ENCODE results near the gene ABCC5. TPM values are rescaled to one million over a fixed set of nuclear protein-coding genes. Genes with fewer than 3 reads are reported as not detected.

The ABCC5 gene
- total RNA-seq, 3 donors from 2014 or later (not counting 1 experiment from before 2014, with no cell fraction given): 15.6 to 32.5 (median 27.1) TPM

DNA sequence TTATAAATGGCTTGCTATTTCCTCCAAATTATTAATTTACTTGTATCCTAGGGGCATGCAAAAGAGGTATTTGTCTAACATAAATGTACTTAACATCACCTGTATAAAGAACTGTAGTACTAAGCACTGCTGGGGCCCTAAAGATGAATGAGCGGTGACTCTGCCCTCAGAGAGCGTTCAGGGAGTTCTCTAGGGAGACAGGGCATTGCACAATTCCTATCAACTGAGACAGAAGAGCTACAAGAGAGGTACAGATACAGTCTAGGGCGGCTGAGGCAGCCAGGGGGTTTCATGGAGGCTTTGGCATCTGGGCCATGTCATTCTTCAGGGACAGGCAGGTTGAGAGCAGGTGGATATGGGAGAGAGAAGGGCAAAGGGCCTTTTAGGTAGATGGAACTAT lies 93.1 kb downstream of the ABCC5 start:
- H3K36me3 Mint-ChIP-seq: no peaks in the 10 kb centered on the region
- no peaks in the 10 kb centered on the region for H3K27me3 Mint-ChIP-seq (ENCODE audit: low read depth in 2 of 2)
- peaks cover 23% of the 10 kb centered on the region for H3K36me3 ChIP-seq (ENCODE audit: control insufficient read depth, insufficient read depth, low read length)
- no peak overlapping the region for H3K27ac ChIP-seq (ENCODE audit: low read length)
- no peaks in the 10 kb centered on the region for H3K4me1 Mint-ChIP-seq
- TF ChIP-seq, protein P1, sequence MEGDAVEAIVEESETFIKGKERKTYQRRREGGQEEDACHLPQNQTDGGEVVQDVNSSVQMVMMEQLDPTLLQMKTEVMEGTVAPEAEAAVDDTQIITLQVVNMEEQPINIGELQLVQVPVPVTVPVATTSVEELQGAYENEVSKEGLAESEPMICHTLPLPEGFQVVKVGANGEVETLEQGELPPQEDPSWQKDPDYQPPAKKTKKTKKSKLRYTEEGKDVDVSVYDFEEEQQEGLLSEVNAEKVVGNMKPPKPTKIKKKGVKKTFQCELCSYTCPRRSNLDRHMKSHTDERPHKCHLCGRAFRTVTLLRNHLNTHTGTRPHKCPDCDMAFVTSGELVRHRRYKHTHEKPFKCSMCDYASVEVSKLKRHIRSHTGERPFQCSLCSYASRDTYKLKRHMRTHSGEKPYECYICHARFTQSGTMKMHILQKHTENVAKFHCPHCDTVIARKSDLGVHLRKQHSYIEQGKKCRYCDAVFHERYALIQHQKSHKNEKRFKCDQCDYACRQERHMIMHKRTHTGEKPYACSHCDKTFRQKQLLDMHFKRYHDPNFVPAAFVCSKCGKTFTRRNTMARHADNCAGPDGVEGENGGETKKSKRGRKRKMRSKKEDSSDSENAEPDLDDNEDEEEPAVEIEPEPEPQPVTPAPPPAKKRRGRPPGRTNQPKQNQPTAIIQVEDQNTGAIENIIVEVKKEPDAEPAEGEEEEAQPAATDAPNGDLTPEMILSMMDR (IDR thresholded peaks at IDR 0.05): no peak
- intact Hi-C loops (cut with micrococcal nuclease): no loop called here
- no peak overlapping the region for H3K4me3 ChIP-seq (ENCODE audit: low read length)
- WGBS (ENCODE audit: insufficient coverage): 94% methylated on average over 3 of the region's 3 CpGs
- no peaks in the 10 kb centered on the region for H3K9me3 ChIP-seq (ENCODE audit: control insufficient read depth, insufficient read depth, low read length)
- H3K4me3 Mint-ChIP-seq: no peak overlapping the region
- no peaks in the 10 kb centered on the region for H3K4me1 ChIP-seq (ENCODE audit: control insufficient read depth, insufficient read depth, low read length)
- no peaks in the 10 kb centered on the region for H3K27me3 ChIP-seq (ENCODE audit: control insufficient read depth, insufficient read depth, low read length)
- no peak for DNase-seq
- H3K27ac Mint-ChIP-seq: no peak overlapping the region
- H3K9me3 Mint-ChIP-seq: no peaks in the 10 kb centered on the region
- no peak for ATAC-seq

DNA sequence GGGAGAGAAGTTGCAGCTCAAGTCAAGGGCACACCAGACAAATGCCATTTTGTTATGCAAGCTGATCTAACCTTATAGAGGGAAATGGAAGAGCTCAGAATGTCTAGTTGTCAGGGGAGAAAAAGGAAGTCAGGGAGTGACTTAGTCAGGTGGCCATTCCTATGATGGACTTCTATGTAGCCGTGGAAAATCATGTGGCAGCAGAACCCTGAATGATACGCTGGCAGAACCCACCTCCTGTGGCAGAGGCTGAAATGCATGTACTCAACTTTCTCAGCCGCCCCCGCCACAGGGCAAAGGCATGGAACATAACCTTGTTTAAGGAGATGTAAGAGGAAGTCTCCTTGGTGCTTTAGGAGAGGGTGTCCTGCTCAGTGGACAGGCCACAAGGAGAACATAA lies 95.3 kb downstream of the ABCC5 start:
- intact Hi-C loops (cut with micrococcal nuclease): no loop called here
- H3K36me3 ChIP-seq (ENCODE audit: control insufficient read depth, insufficient read depth, low read length): peaks cover 21% of the 10 kb centered on the region

DNA sequence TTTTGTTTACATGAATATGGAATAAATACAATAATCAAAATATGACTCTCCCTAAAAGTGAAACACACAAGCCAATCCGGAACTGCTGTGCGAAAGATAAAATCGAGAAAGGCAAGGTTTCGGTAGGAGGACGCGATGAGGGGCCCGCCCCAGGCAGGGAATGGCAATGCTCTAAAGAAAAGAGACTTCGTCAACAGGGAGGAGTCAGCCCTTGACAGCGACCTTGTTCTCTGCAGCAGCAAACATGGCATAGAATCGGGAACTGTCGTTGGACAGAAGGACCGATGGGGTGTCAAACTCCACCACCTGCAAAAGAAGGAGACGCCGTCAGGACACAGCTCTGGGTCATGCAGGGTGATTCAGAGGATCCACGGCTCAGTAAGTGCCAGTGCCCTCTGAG lies 96.6 kb downstream of the ABCC5 start:
- H3K4me3 Mint-ChIP-seq: no peak overlapping the region
- WGBS (ENCODE audit: insufficient coverage): 95% methylated on average over 15 of the region's 15 CpGs

More for the DNA sequence above, 95.3 kb downstream of the ABCC5 start:
- no peak overlapping the region for H3K4me3 ChIP-seq (ENCODE audit: low read length)
- no peak overlapping the region for H3K4me3 Mint-ChIP-seq
- H3K27me3 Mint-ChIP-seq (ENCODE audit: low read depth in 2 of 2): no peaks in the 10 kb centered on the region
- 97% methylated on average over 4 of the region's 4 CpGs for WGBS (ENCODE audit: insufficient coverage)
- ATAC-seq: no peak
- TF ChIP-seq, protein P1 (IDR thresholded peaks at IDR 0.05): no peak
- no peaks in the 10 kb centered on the region for H3K27me3 ChIP-seq (ENCODE audit: control insufficient read depth, insufficient read depth, low read length)
- H3K27ac Mint-ChIP-seq: no peak overlapping the region
- DNase-seq: no peak
- H3K9me3 Mint-ChIP-seq: no peaks in the 10 kb centered on the region
- H3K4me1 ChIP-seq (ENCODE audit: control insufficient read depth, insufficient read depth, low read length): no peaks in the 10 kb centered on the region
- no peak overlapping the region for H3K27ac ChIP-seq (ENCODE audit: low read length)
- no peaks in the 10 kb centered on the region for H3K4me1 Mint-ChIP-seq
- H3K36me3 Mint-ChIP-seq: no peaks in the 10 kb centered on the region
- no peaks in the 10 kb centered on the region for H3K9me3 ChIP-seq (ENCODE audit: control insufficient read depth, insufficient read depth, low read length)

DNA sequence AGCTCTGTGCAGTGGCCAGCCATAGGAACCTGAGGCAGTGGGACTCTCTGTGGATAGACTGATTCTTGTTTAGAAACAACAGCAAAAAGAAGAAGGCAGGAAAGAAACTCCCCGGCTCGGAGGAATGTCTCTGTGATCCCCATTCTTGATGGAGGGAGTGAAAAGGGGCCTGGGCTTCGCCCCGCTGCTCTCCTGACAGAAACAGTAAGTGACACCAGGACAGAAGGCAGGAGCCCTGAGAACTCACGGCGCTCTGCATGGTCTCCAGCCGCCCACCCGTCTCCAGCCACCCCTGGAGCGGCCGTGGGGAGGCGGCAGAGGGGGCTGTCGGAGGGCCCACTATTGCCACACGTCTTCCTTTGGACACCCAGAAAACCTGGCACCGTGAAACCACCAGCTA lies 97.3 kb downstream of the ABCC5 start:
- ATAC-seq: no peak
- Histone ChIP-seq H3K27ac (ENCODE audit: low read length) (no peak overlapping the region), H3K9me3 (ENCODE audit: control insufficient read depth, insufficient read depth, low read length) (no peaks in the 10 kb centered on the region), H3K4me1 (ENCODE audit: control insufficient read depth, insufficient read depth, low read length) (no peaks in the 10 kb centered on the region), H3K36me3 (ENCODE audit: control insufficient read depth, insufficient read depth, low read length) (peaks cover 19% of the 10 kb centered on the region), H3K4me3 (ENCODE audit: low read length) (no peak overlapping the region), H3K27me3 (ENCODE audit: control insufficient read depth, insufficient read depth, low read length) (no peaks in the 10 kb centered on the region)
- H3K4me1 Mint-ChIP-seq: no peaks in the 10 kb centered on the region
- 88% methylated on average over 13 of the region's 14 CpGs for WGBS (ENCODE audit: insufficient coverage)
- H3K9me3 Mint-ChIP-seq: no peaks in the 10 kb centered on the region
- TF ChIP-seq, protein P1 (IDR thresholded peaks at IDR 0.05): no peak
- no peaks in the 10 kb centered on the region for H3K36me3 Mint-ChIP-seq
- no peak overlapping the region for H3K27ac Mint-ChIP-seq
- H3K27me3 Mint-ChIP-seq (ENCODE audit: low read depth in 2 of 2): no peaks in the 10 kb centered on the region
- H3K4me3 Mint-ChIP-seq: no peak overlapping the region
- no peak for DNase-seq
- intact Hi-C loops (cut with micrococcal nuclease): no loop called here

More for the DNA sequence above, 96.6 kb downstream of the ABCC5 start:
- Mint-ChIP-seq H3K27ac (no peak overlapping the region), H3K9me3 (no peaks in the 10 kb centered on the region), H3K4me1 (no peaks in the 10 kb centered on the region), H3K27me3 (ENCODE audit: low read depth in 2 of 2) (no peaks in the 10 kb centered on the region), H3K36me3 (no peaks in the 10 kb centered on the region)
- no peak for DNase-seq
- intact Hi-C loops (cut with micrococcal nuclease): no loop called here
- Histone ChIP-seq H3K4me1 (ENCODE audit: control insufficient read depth, insufficient read depth, low read length) (no peaks in the 10 kb centered on the region), H3K4me3 (ENCODE audit: low read length) (no peak overlapping the region), H3K27ac (ENCODE audit: low read length) (no peak overlapping the region), H3K27me3 (ENCODE audit: control insufficient read depth, insufficient read depth, low read length) (no peaks in the 10 kb centered on the region), H3K9me3 (ENCODE audit: control insufficient read depth, insufficient read depth, low read length) (no peaks in the 10 kb centered on the region), H3K36me3 (ENCODE audit: control insufficient read depth, insufficient read depth, low read length) (peaks cover 21% of the 10 kb centered on the region)
- no peak for ATAC-seq
- TF ChIP-seq, protein P1 (IDR thresholded peaks at IDR 0.05): no peak
